Measurements from ENCODE around the gene SUCNR1. TPM values are rescaled to one million over a fixed set of nuclear protein-coding genes. Genes with fewer than 3 reads are reported as not detected.

SUCNR1 gene
- polyA plus RNA-seq, 1 donor, result 0.69 TPM

- 100% methylated on average over 1 of the region's 2 CpGs for WGBS (ENCODE audit: insufficient coverage, low lambda C conversion rate)
Measured at GRCh38 chr3:151933234-151933853, 59.9 kb downstream of the SUCNR1 start.

More at GRCh38 chr3:151933234-151933853, 59.9 kb downstream of the SUCNR1 start:
- DNase-seq, result no peak
- H3K4me3 ChIP-seq (ENCODE audit: low read length), result no peak overlapping the region
- H3K4me1 ChIP-seq (ENCODE audit: control insufficient read depth, insufficient read depth, low read length), result no peaks in the 10 kb centered on the region
- no peaks in the 10 kb centered on the region for H3K36me3 ChIP-seq (ENCODE audit: control insufficient read depth, insufficient read depth, low read length)
- no peak overlapping the region for H3K27ac ChIP-seq (ENCODE audit: low read length)
- H3K27me3 ChIP-seq (ENCODE audit: control insufficient read depth, insufficient read depth, low read length), result no peaks in the 10 kb centered on the region
- no peaks in the 10 kb centered on the region for H3K9me3 ChIP-seq (ENCODE audit: control insufficient read depth, low read depth, low read length)

Other genes with a start within 250 kb of the SUCNR1 start
- gene AADACL2, start 139.7 kb upstream of the SUCNR1 start, polyA plus RNA-seq, result 0.01 TPM
- 147 TPM for gene AADAC, start 59.5 kb upstream of the SUCNR1 start, polyA plus RNA-seq